Loucy (cell line): ENCODE results near the gene MRPL21.

ENCODE experiments used
- H2AFZ ChIP-seq: fragments of 200-600 bp; sonication (generic); 2 replicates; pipeline ENCODE4 v1.6.0; 2016; ENCODE audit warnings: antibody characterized with exemption, mild to moderate bottlenecking, low read length, moderate library complexity
- H3F3A ChIP-seq: fragments of 200-600 bp; 2 replicates; pipeline ENCODE4 v1.6.0; 2016; ENCODE audit warnings: antibody characterized with exemption, low read depth, mild to moderate bottlenecking
- H3K27me3 ChIP-seq: fragments of 200-600 bp; sonication (generic); 2 replicates; pipeline ENCODE4 v1.6.1; 2014; ENCODE audit warnings: low read length, mild to moderate bottlenecking; ENCODE audit not compliant: insufficient read depth, poor library complexity, severe bottlenecking
- H3K36me3 ChIP-seq: fragments of 200-600 bp; sonication (generic); 2 replicates; pipeline ENCODE4 v1.6.1; 2016; ENCODE audit warnings: low read length; ENCODE audit not compliant: insufficient read depth
- H3K4me1 ChIP-seq: fragments of 200-600 bp; sonication (generic); 2 replicates; pipeline ENCODE4 v1.5.1; 2014; ENCODE audit warnings: low read length, mild to moderate bottlenecking; ENCODE audit not compliant: insufficient read depth, poor library complexity, severe bottlenecking
- H3K4me2 ChIP-seq: fragments of 200-600 bp; sonication (generic); 2 replicates; pipeline ENCODE4 v1.6.0; 2014; ENCODE audit warnings: antibody characterized with exemption, low read length, low read depth, mild to moderate bottlenecking; ENCODE audit not compliant: poor library complexity, severe bottlenecking
- H3K4me3 ChIP-seq: fragments of 200-600 bp; sonication (generic); 2 replicates; pipeline ENCODE4 v1.5.1; 2014; ENCODE audit warnings: low read length, mild to moderate bottlenecking, mixed read lengths; ENCODE audit not compliant: poor library complexity, severe bottlenecking
- H3K79me2 ChIP-seq: fragments of 200-600 bp; sonication (generic); 2 replicates; pipeline ENCODE4 v1.6.1; 2014; ENCODE audit warnings: low read length; ENCODE audit not compliant: insufficient read depth
- H3K9ac ChIP-seq: fragments of 200-600 bp; sonication (generic); 2 replicates; pipeline ENCODE4 v1.6.0; 2014; ENCODE audit warnings: mild to moderate bottlenecking, low read depth, low read length, moderate library complexity; ENCODE audit not compliant: poor library complexity, severe bottlenecking
- H3K9me2 ChIP-seq: fragments of 200-600 bp; sonication (generic); replicated peaks from 2 replicates; pipeline ENCODE4 v1.6.1; 2016; ENCODE audit warnings: low read depth, low read length, mixed read lengths
- H3K9me3 ChIP-seq: fragments of 200-600 bp; sonication (generic); 2 replicates; pipeline ENCODE4 v1.6.1; 2014; ENCODE audit warnings: mild to moderate bottlenecking, antibody characterized with exemption, low read length, low read depth; ENCODE audit not compliant: insufficient read depth
- H4K20me1 ChIP-seq: fragments of 200-600 bp; sonication (generic); 2 replicates; pipeline ENCODE4 v1.6.0; 2014; ENCODE audit warnings: antibody characterized with exemption, low read length, mild to moderate bottlenecking; ENCODE audit not compliant: insufficient read depth, poor library complexity, severe bottlenecking
- EZH2phosphoT487 ChIP-seq: fragments of 200-600 bp; IDR thresholded peaks from 2 replicates; pipeline ENCODE4 v1.6.1; 2018; ENCODE audit warnings: antibody characterized with exemption, mild to moderate bottlenecking, moderate library complexity, borderline replicate concordance
- TF ChIP-seq, protein P1 (sequence below): fragments of 200-600 bp; sonication (generic); conservative IDR thresholded peaks from 2 replicates; pipeline ENCODE4 v1.5.1; 2014; ENCODE audit warnings: mild to moderate bottlenecking, antibody characterized with exemption, low read length

Gene MRPL21

DNA sequence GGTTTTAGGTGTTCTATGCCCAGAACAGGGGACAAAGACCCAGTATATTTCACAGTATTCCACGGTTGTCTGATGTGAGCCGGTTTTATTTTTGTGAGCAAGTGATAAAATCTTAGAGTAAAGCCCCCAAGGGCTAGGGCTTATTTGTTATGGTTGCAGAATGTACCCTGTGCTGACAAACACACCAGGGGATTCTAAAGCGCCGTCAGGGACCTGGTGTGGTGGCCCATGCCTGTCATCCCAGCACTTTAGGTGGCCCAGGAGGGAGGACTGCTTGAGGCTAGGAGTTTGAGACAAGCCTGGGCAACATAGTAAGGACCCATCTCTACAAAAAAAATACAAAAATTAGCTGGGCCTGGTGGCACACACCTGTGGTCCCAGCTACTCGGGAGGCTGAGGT is 22.8 kb downstream of the MRPL21 start:
- Histone ChIP-seq H3K79me2 (no peaks in the 10 kb centered on the region), H2AFZ (no peak overlapping the region), H4K20me1 (no peaks in the 10 kb centered on the region), H3K9me3 (no peaks in the 10 kb centered on the region), H3F3A (no peaks in the 10 kb centered on the region), H3K4me2 (no peak overlapping the region), H3K9ac (no peak overlapping the region), H3K4me3 (no peak overlapping the region), H3K27me3 (no peaks in the 10 kb centered on the region), H3K9me2 (no peaks in the 10 kb centered on the region), H3K36me3 (no peaks in the 10 kb centered on the region), H3K4me1 (no peaks in the 10 kb centered on the region)
- no peak for TF ChIP-seq EZH2phosphoT487
- TF ChIP-seq, protein P1, sequence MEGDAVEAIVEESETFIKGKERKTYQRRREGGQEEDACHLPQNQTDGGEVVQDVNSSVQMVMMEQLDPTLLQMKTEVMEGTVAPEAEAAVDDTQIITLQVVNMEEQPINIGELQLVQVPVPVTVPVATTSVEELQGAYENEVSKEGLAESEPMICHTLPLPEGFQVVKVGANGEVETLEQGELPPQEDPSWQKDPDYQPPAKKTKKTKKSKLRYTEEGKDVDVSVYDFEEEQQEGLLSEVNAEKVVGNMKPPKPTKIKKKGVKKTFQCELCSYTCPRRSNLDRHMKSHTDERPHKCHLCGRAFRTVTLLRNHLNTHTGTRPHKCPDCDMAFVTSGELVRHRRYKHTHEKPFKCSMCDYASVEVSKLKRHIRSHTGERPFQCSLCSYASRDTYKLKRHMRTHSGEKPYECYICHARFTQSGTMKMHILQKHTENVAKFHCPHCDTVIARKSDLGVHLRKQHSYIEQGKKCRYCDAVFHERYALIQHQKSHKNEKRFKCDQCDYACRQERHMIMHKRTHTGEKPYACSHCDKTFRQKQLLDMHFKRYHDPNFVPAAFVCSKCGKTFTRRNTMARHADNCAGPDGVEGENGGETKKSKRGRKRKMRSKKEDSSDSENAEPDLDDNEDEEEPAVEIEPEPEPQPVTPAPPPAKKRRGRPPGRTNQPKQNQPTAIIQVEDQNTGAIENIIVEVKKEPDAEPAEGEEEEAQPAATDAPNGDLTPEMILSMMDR, result no peak

DNA sequence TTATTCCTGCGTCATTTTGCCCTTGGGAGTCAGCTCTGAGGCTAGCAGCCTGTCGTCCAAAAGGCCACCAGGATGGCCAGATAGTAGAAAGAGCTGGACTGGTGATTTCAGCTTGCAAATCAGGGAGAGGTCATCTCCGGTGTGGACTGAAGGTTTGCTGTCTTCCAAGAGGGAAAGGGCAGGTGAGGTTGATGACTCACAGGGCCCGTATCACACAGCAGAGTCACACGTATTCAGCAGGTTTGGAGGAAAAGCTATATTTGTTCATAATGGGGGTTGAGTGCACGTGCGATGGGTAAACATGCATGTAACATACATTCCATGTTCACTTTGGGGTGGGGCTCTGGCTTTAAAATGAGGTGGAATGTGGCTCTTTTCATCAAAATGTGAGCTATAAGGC is 25.6 kb downstream of the MRPL21 start:
- Histone ChIP-seq H3K4me2 (no peak overlapping the region), H4K20me1 (no peaks in the 10 kb centered on the region), H3K4me1 (no peaks in the 10 kb centered on the region), H3K9me3 (no peaks in the 10 kb centered on the region), H3K9ac (no peak overlapping the region), H3K9me2 (no peaks in the 10 kb centered on the region), H3K4me3 (no peak overlapping the region), H3K27me3 (no peaks in the 10 kb centered on the region), H2AFZ (no peak overlapping the region), H3K79me2 (no peaks in the 10 kb centered on the region), H3K36me3 (no peaks in the 10 kb centered on the region), H3F3A (no peaks in the 10 kb centered on the region)
- TF ChIP-seq, protein P1, result no peak
- TF ChIP-seq EZH2phosphoT487, result no peak

DNA sequence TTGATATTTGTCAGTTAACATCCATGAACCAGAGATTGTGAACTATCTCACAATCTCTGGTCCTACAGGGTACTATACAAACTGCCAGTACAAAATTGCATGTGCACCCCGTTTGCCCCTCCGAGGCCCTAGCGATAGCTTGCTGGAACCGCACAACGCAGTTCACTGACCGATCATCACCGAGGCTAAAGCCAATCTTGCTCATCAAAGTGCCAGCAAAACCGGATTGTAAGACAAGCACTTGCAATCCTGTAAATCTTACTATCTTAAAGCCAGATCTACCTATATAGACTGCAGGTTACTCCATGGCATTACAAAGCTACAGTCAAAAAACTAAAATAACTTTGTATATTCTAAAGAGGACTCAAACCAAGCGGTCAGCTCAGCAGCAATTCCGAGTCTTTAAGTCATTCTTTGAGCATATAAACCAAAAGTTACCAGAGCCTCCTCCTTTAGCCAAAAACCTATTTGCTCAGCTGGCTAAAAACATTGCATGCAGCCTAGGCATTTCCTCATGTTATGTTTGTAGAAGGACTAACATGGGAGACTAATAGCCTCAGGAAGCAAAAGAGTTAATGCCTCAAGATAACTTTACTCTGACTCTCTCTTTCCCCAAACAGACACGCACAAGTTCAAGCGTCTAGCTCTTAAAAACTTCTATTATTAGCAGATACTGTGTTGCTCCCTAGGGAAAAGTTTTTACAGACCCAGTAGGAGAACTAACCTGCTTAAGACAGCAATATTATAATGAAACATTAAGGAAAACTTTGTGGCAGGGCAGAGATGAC is 31.2 kb downstream of the MRPL21 start:
- Histone ChIP-seq H3K4me1 (no peaks in the 10 kb centered on the region), H3K36me3 (no peaks in the 10 kb centered on the region), H3K9ac (no peak overlapping the region), H3K79me2 (no peaks in the 10 kb centered on the region), H3K9me2 (no peaks in the 10 kb centered on the region), H3K4me2 (no peak overlapping the region), H4K20me1 (no peaks in the 10 kb centered on the region), H3K27me3 (no peaks in the 10 kb centered on the region), H3F3A (no peaks in the 10 kb centered on the region), H3K4me3 (no peak overlapping the region), H3K9me3 (no peaks in the 10 kb centered on the region), H2AFZ (no peak overlapping the region)
- TF ChIP-seq, protein P1, result no peak
- TF ChIP-seq EZH2phosphoT487, result no peak
